GM20431 (cell line): ENCODE results near the gene APOBEC3A.

ENCODE experiments used
- in situ Hi-C: fragments of 300-500 bp; cut with MseI, MboI; formaldehyde crosslinking; loops from one replicate; pipeline ENCODE4 v1.15.0; 2020; ENCODE audit warnings: low sequenced_read_pairs; ENCODE audit not compliant: unreplicated experiment

Gene APOBEC3A

DNA sequence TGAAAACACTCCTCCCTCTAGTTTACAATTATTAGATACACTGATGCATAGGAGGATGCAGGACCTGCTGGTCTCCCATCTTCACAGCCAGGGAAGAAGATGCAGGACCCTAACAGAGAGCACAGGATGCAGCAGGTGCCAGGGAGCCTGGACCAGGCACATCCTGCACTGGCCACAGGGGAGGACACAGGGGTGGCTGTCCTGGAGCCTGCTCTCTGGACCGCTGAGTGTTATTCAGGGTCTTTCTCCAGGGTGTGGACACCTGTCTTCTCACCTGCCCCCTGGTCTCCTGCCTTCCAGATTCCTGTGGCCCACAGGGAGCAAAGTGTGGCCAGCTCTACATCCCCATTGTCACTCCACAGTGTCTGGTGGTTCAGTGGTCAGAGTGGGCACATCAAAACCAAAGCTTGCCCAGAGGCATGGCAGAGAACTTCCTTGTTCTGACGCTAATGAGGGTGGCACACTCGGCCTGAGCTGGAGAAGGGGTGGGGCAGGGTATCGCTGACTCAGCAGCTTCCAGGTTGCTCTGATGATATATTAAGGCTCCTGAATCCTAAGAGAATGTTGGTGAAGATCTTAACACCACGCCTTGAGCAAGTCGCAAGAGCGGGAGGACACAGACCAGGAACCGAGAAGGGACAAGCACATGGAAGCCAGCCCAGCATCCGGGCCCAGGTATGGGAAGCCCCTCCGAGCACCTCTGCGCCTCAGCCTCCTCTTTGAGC is at the start of gene APOBEC3A:
Gene APOBEC3A, plus strand, starts transcription at position 564 of the 725 bp plus-strand sequence. Its CDS starts 83 bp downstream, at position 647.
- in situ Hi-C loops, result no loop called here

GRCh38 chr22:38907767-38908166 is 49.6 kb upstream of the APOBEC3A start:
- in situ Hi-C loops, result no loop called here

DNA sequence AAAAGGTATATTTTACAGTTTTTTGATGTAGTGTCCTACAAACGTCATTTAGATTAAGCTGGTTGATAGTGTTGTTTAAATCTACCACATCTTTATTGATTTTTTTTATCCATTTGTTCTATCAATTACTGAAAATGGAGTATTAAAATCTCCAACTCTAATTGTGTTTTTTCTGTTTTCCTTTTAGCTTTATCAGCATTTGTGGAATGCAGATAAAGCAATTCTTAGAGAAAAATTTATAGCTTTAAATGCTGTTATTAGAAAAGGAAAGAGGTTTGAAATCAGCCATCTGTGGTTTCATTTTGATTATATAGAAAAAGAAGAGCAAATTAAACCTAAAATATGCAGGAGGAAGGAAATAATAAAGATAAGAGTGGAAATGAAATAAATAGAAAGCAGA is 46.0 kb upstream of the APOBEC3A start:
- in situ Hi-C loops, result no loop called here

- in situ Hi-C loops, result no loop called here
These were observed 37.7 kb upstream of the APOBEC3A start for GRCh38 chr22:38919631-38920190.

DNA sequence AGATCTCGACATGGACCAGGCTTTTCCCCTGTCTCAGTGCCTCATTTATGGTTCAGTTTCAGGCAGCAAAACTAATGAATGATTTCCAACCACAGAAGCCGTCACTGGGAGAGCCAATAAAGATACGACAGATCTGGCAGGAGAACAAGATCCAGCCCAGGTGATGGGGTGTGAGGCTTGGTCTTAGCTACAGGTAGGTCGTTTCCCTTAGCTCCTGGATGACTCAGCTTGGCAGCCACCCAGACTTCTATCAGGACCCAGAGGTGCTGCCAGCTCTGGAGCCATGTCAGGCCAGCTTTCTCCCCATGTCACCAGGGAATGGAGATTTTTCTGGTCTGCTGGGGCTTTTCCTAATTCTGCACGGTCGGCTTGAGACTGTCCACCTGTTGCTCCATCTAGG is 36.3 kb upstream of the APOBEC3A start:
- in situ Hi-C loops, result no loop called here

- in situ Hi-C loops, result no loop called here
These were observed 35.6 kb upstream of the APOBEC3A start for GRCh38 chr22:38921806-38922205.

DNA sequence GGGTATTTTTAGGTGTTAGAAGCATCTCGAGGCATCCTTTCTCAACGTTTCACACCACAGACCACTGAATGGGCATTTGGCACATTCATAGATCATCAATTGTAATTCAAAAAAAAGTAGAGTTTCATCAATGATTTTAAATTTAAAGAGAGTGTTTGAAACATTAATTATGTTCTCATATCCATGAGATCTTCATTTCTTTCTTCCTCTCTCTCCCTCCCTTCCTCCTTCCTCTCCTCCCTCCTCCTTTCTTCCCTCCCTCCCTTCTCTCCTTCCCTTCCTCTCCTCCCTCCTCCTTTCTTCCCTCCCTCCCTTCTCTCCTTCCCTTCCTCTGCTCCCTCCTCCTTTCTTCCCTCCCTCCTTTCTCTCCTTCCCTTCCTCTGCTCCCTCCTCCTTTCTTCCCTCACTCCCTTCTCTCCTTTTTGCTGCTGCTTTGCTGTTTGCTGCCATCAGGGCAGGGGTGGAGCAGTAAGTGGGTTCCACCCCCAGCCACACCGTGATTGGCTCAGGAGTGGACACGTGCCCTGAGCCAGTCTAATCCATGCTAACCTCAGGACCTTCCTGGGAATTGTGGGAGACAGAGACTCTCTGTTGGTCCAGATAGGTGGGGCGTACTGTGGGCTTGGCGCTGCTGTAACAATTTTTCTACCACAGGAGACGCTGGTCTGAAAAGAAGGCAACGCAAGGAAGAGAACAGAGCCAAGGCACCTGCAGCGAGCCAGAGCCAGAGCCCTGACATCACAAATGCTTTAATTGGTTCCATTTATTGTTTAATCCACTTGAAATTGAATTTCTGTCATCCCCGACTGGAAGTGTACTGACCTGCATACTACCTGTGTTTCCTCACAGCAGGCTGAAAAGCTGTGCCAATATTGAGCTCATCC is 33.7 kb upstream of the APOBEC3A start:
- in situ Hi-C loops, result no loop called here

GRCh38 chr22:38924347-38924952 is 33.0 kb upstream of the APOBEC3A start:
- in situ Hi-C loops, result no loop called here

DNA sequence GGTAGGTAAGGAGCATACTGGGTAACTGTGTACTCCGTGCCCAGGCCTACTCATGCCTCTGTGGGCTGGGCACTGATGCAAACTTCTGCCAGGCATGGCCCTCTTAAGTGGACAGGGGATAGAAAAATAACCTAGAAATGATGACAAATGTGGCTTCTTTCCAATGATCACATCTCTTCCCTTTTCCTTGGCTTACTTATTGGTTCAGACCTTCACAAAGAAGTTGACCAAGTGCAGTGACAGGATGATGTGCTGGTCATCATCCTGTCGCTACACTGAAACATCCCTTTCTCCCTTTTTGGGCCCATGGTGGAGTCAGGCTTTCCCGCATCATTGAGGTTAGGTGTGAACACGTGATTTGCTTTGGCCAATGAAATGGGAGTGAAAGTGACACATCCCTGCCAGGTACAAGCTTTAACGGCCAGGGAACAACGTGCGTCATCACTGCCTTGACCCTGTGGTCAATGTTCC is 31.8 kb upstream of the APOBEC3A start:
- in situ Hi-C loops, result no loop called here

GRCh38 chr22:38927033-38927781 is 30.2 kb upstream of the APOBEC3A start:
- in situ Hi-C loops, result no loop called here

DNA sequence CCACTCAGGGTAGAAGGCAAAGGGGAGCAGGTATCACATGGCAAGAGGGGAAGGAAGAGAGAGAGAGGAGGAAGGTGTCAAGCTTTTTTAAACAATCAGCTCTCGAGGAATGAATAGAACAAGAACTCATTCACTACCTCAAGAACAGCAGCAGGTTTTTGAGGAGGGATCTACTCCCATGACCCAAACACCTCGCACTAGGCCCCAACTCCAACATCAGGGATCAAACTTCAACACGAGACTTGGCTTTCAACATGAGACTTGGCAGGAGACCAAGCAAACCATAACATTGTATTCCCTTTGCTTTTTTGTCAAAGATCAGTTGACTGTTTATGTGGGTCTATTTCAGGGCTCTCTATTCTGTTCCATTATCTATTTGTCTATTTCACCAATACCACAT is 26.9 kb upstream of the APOBEC3A start:
- in situ Hi-C loops, result no loop called here

- in situ Hi-C loops, result no loop called here
These were observed 22.4 kb upstream of the APOBEC3A start for GRCh38 chr22:38935023-38935422.

DNA sequence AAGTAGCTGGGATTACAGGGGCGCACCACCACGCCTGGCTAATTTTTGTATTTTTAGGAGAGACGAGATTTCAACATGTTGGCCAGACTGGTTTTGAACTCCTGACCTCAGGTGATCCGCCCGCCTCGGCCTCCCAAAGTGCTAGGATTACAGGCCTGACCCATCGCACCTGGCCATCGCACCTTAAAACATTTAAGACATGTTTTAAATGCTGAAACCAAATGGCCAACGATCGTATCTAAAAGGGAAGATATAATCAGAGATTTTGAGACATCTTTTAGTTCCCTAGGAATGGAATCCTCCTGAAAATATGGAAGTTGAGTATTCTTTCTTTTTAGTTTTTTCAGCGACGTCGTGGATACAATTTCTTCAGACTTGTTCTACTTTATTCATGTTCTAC is 21.8 kb upstream of the APOBEC3A start:
- in situ Hi-C loops, result no loop called here

DNA sequence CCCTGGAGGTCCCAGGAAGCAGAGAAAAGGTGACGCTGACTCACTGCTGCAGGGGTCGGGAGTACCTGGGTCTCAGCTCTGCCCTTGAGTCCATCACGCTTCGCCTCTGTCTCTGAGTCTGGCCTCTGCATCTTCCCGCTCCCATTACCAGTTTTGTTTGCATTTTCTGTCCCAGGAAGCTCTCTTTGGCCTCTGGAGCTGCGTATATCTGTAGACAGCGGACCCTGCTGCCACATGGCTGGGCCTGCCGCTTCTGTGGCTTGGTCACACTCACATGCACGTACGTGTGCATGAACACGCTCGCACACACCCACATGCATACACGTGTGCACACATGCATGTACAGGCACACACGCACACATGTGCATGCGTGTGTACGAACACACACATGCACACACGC is 20.8 kb upstream of the APOBEC3A start:
- in situ Hi-C loops, result no loop called here

DNA sequence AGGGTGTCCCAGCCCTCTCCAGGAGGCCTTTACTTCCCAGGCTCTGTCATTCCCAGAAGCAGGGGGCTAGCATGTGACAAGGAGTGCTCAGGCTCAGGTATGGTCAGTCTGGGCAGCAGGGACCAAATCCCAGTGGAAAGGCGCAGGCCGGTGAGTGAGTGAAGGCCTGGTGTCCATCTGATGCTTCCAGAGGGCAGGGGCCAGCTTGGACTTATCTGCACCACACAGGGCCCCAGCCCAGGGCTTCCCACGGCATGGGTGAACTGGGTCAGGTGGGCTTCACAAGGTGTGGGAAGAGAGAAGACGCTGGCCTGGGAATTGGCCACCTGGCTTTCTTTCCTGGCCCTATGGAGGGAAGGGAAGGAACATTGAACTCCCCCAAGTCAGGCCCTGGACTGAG is 20.4 kb upstream of the APOBEC3A start:
- in situ Hi-C loops, result no loop called here

- in situ Hi-C loops, result no loop called here
These were observed 19.9 kb upstream of the APOBEC3A start for GRCh38 chr22:38937541-38937940.

DNA sequence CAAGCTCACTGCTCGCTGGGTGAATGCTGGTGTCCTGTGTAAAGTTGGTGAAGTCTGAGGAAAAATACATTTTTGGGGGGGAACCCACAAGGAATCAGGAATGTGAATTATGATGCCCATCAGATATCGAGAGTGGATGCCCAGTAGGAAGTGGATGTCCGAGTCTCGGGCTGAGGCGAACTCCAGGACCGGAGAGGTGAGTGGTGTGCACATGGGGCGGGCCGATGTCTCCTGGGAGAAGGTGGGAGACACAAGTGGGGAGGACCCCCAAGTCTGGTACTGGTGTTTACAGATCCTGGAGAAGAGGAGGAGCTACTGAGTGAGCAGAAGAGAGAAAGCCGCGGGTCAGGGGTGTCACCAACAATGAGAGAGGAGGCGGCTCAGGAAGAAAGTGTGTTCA is 19.2 kb upstream of the APOBEC3A start:
- in situ Hi-C loops, result no loop called here

- in situ Hi-C loops, result no loop called here
These were observed 18.5 kb upstream of the APOBEC3A start for GRCh38 chr22:38938925-38939324.

- in situ Hi-C loops, result no loop called here
These were observed 16.5 kb upstream of the APOBEC3A start for GRCh38 chr22:38940811-38941384.
